ENCODE results near the gene CCL25.
"Not testable (repeated sequence)": the region's sequence is repeated elsewhere in the genome, so short reads cannot be mapped to it uniquely, and the experiment has no call there.

The CCL25 gene

GRCh38 chr19:8052464-8052859 is at the start of gene CCL25:
Gene CCL25, plus strand, starts transcription at chr19:8052760. Its CDS starts 290 bp downstream, at chr19:8053050.
- Histone ChIP-seq H3K36me3 (ENCODE audit: control insufficient read depth, insufficient read depth, low read length) (no peaks in the 10 kb centered on the region), H3K9me3 (ENCODE audit: control insufficient read depth, insufficient read depth, low read length) (no peaks in the 10 kb centered on the region), H3K9ac (ENCODE audit: low read depth, low read length) (no peak within 1 kb of the TSS), H3K4me3 (ENCODE audit: low read depth, low read length) (no peak within 1 kb of the TSS), H3K27me3 (ENCODE audit: control insufficient read depth, insufficient read depth, low read length) (peaks cover 5% of the 10 kb centered on the region), H3K4me1 (ENCODE audit: control insufficient read depth, insufficient read depth, low read length) (peaks cover 5% of the 10 kb centered on the region)

GRCh38 chr19:8004001-8004400 is 48.6 kb upstream of the CCL25 start:
- Histone ChIP-seq H3K27me3 (ENCODE audit: control insufficient read depth, insufficient read depth, low read length) (no peaks in the 10 kb centered on the region), H3K9ac (ENCODE audit: low read depth, low read length) (no peak overlapping the region), H3K36me3 (ENCODE audit: control insufficient read depth, insufficient read depth, low read length) (peaks cover 5% of the 10 kb centered on the region), H3K9me3 (ENCODE audit: control insufficient read depth, insufficient read depth, low read length) (no peaks in the 10 kb centered on the region), H3K4me3 (ENCODE audit: low read depth, low read length) (peak overlapping the region; percentile 84), H3K4me1 (ENCODE audit: control insufficient read depth, insufficient read depth, low read length) (peaks cover 8% of the 10 kb centered on the region)

GRCh38 chr19:8004723-8005513 is 47.6 kb upstream of the CCL25 start:
- H3K27me3 ChIP-seq (ENCODE audit: control insufficient read depth, insufficient read depth, low read length), result no peaks in the 10 kb centered on the region
- H3K9ac ChIP-seq (ENCODE audit: low read depth, low read length), result no peak overlapping the region
- H3K4me1 ChIP-seq (ENCODE audit: control insufficient read depth, insufficient read depth, low read length), result peaks cover 8% of the 10 kb centered on the region
- H3K9me3 ChIP-seq (ENCODE audit: control insufficient read depth, insufficient read depth, low read length), result no peaks in the 10 kb centered on the region
- peaks cover 3% of the 10 kb centered on the region for H3K36me3 ChIP-seq (ENCODE audit: control insufficient read depth, insufficient read depth, low read length)
- peak overlapping the region; percentile 84 for H3K4me3 ChIP-seq (ENCODE audit: low read depth, low read length)

- peak within 1 kb of the TSS; percentile 84 for H3K4me3 ChIP-seq (ENCODE audit: low read depth, low read length)
- H3K9me3 ChIP-seq (ENCODE audit: control insufficient read depth, insufficient read depth, low read length), result no peaks in the 10 kb centered on the region
- peaks cover 8% of the 10 kb centered on the region for H3K4me1 ChIP-seq (ENCODE audit: control insufficient read depth, insufficient read depth, low read length)
- H3K36me3 ChIP-seq (ENCODE audit: control insufficient read depth, insufficient read depth, low read length), result no peaks in the 10 kb centered on the region
- no peaks in the 10 kb centered on the region for H3K27me3 ChIP-seq (ENCODE audit: control insufficient read depth, insufficient read depth, low read length)
- H3K9ac ChIP-seq (ENCODE audit: low read depth, low read length), result peak within 1 kb of the TSS; percentile 87
Measured at GRCh38 chr19:8005534-8006256, 46.9 kb upstream of the CCL25 start, which contains the start of gene ELAVL1. Gene ELAVL1, minus strand, starts transcription at chr19:8005641. Its CDS starts 13,826 bp downstream, at chr19:7991815.

GRCh38 chr19:8017808-8018207 is 34.8 kb upstream of the CCL25 start:
- Histone ChIP-seq H3K4me1 (ENCODE audit: control insufficient read depth, insufficient read depth, low read length) (no peaks in the 10 kb centered on the region), H3K9me3 (ENCODE audit: control insufficient read depth, insufficient read depth, low read length) (no peaks in the 10 kb centered on the region), H3K36me3 (ENCODE audit: control insufficient read depth, insufficient read depth, low read length) (no peaks in the 10 kb centered on the region), H3K9ac (ENCODE audit: low read depth, low read length) (no peak overlapping the region), H3K4me3 (ENCODE audit: low read depth, low read length) (no peak overlapping the region), H3K27me3 (ENCODE audit: control insufficient read depth, insufficient read depth, low read length) (no peaks in the 10 kb centered on the region)

- Histone ChIP-seq H3K9me3 (ENCODE audit: control insufficient read depth, insufficient read depth, low read length) (no peaks in the 10 kb centered on the region), H3K36me3 (ENCODE audit: control insufficient read depth, insufficient read depth, low read length) (no peaks in the 10 kb centered on the region), H3K4me1 (ENCODE audit: control insufficient read depth, insufficient read depth, low read length) (no peaks in the 10 kb centered on the region), H3K27me3 (ENCODE audit: control insufficient read depth, insufficient read depth, low read length) (no peaks in the 10 kb centered on the region), H3K4me3 (ENCODE audit: low read depth, low read length) (no peak overlapping the region), H3K9ac (ENCODE audit: low read depth, low read length) (no peak overlapping the region)
Measured at GRCh38 chr19:8020681-8021080, 31.9 kb upstream of the CCL25 start.

- no peak overlapping the region for H3K4me3 ChIP-seq (ENCODE audit: low read depth, low read length)
- H3K4me1 ChIP-seq (ENCODE audit: control insufficient read depth, insufficient read depth, low read length), result no peaks in the 10 kb centered on the region
- H3K9me3 ChIP-seq (ENCODE audit: control insufficient read depth, insufficient read depth, low read length), result no peaks in the 10 kb centered on the region
- no peaks in the 10 kb centered on the region for H3K27me3 ChIP-seq (ENCODE audit: control insufficient read depth, insufficient read depth, low read length)
- H3K9ac ChIP-seq (ENCODE audit: low read depth, low read length), result no peak overlapping the region
- H3K36me3 ChIP-seq (ENCODE audit: control insufficient read depth, insufficient read depth, low read length), result no peaks in the 10 kb centered on the region
Measured at GRCh38 chr19:8021374-8021773, 31.2 kb upstream of the CCL25 start.

GRCh38 chr19:8022275-8022674 is 30.3 kb upstream of the CCL25 start:
- Histone ChIP-seq H3K4me3 (ENCODE audit: low read depth, low read length) (no peak overlapping the region), H3K27me3 (ENCODE audit: control insufficient read depth, insufficient read depth, low read length) (no peaks in the 10 kb centered on the region), H3K36me3 (ENCODE audit: control insufficient read depth, insufficient read depth, low read length) (no peaks in the 10 kb centered on the region), H3K9me3 (ENCODE audit: control insufficient read depth, insufficient read depth, low read length) (no peaks in the 10 kb centered on the region), H3K4me1 (ENCODE audit: control insufficient read depth, insufficient read depth, low read length) (no peaks in the 10 kb centered on the region), H3K9ac (ENCODE audit: low read depth, low read length) (no peak overlapping the region)

- no peaks in the 10 kb centered on the region for H3K27me3 ChIP-seq (ENCODE audit: control insufficient read depth, insufficient read depth, low read length)
- no peak overlapping the region for H3K4me3 ChIP-seq (ENCODE audit: low read depth, low read length)
- no peaks in the 10 kb centered on the region for H3K9me3 ChIP-seq (ENCODE audit: control insufficient read depth, insufficient read depth, low read length)
- H3K9ac ChIP-seq (ENCODE audit: low read depth, low read length), result no peak overlapping the region
- H3K4me1 ChIP-seq (ENCODE audit: control insufficient read depth, insufficient read depth, low read length), result no peaks in the 10 kb centered on the region
- H3K36me3 ChIP-seq (ENCODE audit: control insufficient read depth, insufficient read depth, low read length), result no peaks in the 10 kb centered on the region
Measured at GRCh38 chr19:8023371-8023770, 29.2 kb upstream of the CCL25 start.

- H3K4me3 ChIP-seq (ENCODE audit: low read depth, low read length); H3K27me3 ChIP-seq (ENCODE audit: control insufficient read depth, insufficient read depth, low read length); H3K9me3 ChIP-seq (ENCODE audit: control insufficient read depth, insufficient read depth, low read length); H3K4me1 ChIP-seq (ENCODE audit: control insufficient read depth, insufficient read depth, low read length); H3K36me3 ChIP-seq (ENCODE audit: control insufficient read depth, insufficient read depth, low read length); H3K9ac ChIP-seq (ENCODE audit: low read depth, low read length): not testable (repeated sequence)
Measured at GRCh38 chr19:8024256-8024655, 28.3 kb upstream of the CCL25 start.

GRCh38 chr19:8025316-8025715 is 27.2 kb upstream of the CCL25 start:
- Histone ChIP-seq H3K27me3 (ENCODE audit: control insufficient read depth, insufficient read depth, low read length) (no peaks in the 10 kb centered on the region), H3K9me3 (ENCODE audit: control insufficient read depth, insufficient read depth, low read length) (no peaks in the 10 kb centered on the region), H3K36me3 (ENCODE audit: control insufficient read depth, insufficient read depth, low read length) (no peaks in the 10 kb centered on the region), H3K4me3 (ENCODE audit: low read depth, low read length) (no peak overlapping the region), H3K9ac (ENCODE audit: low read depth, low read length) (no peak overlapping the region), H3K4me1 (ENCODE audit: control insufficient read depth, insufficient read depth, low read length) (peaks cover 2% of the 10 kb centered on the region)

GRCh38 chr19:8028951-8029491 is 23.5 kb upstream of the CCL25 start:
- H3K9ac ChIP-seq (ENCODE audit: low read depth, low read length), result no peak overlapping the region

More at GRCh38 chr19:8028951-8029491, 23.5 kb upstream of the CCL25 start:
- H3K4me3 ChIP-seq (ENCODE audit: low read depth, low read length), result no peak overlapping the region
- no peaks in the 10 kb centered on the region for H3K27me3 ChIP-seq (ENCODE audit: control insufficient read depth, insufficient read depth, low read length)
- no peaks in the 10 kb centered on the region for H3K9me3 ChIP-seq (ENCODE audit: control insufficient read depth, insufficient read depth, low read length)
- no peaks in the 10 kb centered on the region for H3K36me3 ChIP-seq (ENCODE audit: control insufficient read depth, insufficient read depth, low read length)
- peaks cover 2% of the 10 kb centered on the region for H3K4me1 ChIP-seq (ENCODE audit: control insufficient read depth, insufficient read depth, low read length)
